Liver (tissue), 9 donors: Measurements from ENCODE around the gene ZNRD2. TPM values are rescaled to one million over a fixed set of nuclear protein-coding genes. Genes with fewer than 3 reads are reported as not detected.

ENCODE experiments used
- DNase-seq: peaks from one replicate; pipeline ENCODE4 v3.0.0-alpha.2; 2017; ENCODE audit warnings: low spot score
- H3K27ac ChIP-seq, 2 donors: one replicate each; pipeline ENCODE4 v1.7.0; 2013; ENCODE audit warnings: inconsistent platforms in 2 of 2, low read length in 2 of 2, control low read depth in 1 of 2, low read depth in 1 of 2, mild to moderate bottlenecking in 1 of 2
- H3K27me3 ChIP-seq, 4 donors: one replicate each; pipeline versions ENCODE4 v1.6.1 to v1.7.0; 2013; ENCODE audit warnings: low read length in 3 of 4, inconsistent platforms in 1 of 4, mild to moderate bottlenecking in 1 of 4, moderate library complexity in 1 of 4; ENCODE audit not compliant: control insufficient read depth in 4 of 4, insufficient read depth in 4 of 4
- H3K36me3 ChIP-seq, 4 donors: one replicate each; pipeline versions ENCODE4 v1.6.1 to v1.7.0; 2013; ENCODE audit warnings: low read length in 3 of 4, mild to moderate bottlenecking in 3 of 4, low read depth in 1 of 4, moderate library complexity in 1 of 4; ENCODE audit not compliant: control insufficient read depth in 4 of 4, insufficient read depth in 3 of 4
- H3K4me1 ChIP-seq, 4 donors: one replicate each; pipeline versions ENCODE4 v1.6.1 to v1.7.0; 2013; ENCODE audit warnings: low read length in 3 of 4, mild to moderate bottlenecking in 3 of 4, moderate library complexity in 1 of 4; ENCODE audit not compliant: control insufficient read depth in 4 of 4, insufficient read depth in 4 of 4
- H3K4me3 ChIP-seq, 3 donors: one replicate each; pipeline versions ENCODE4 v1.6.1 to v1.7.0; 2013; ENCODE audit warnings: low read length in 3 of 3, control low read depth in 1 of 3, low read depth in 1 of 3, mild to moderate bottlenecking in 1 of 3
- H3K9ac ChIP-seq, 2 donors: one replicate each; pipeline ENCODE4 v1.7.0; 2013; ENCODE audit warnings: low read length in 2 of 2, mild to moderate bottlenecking in 2 of 2, moderate library complexity in 2 of 2, control low read depth in 1 of 2, low read depth in 1 of 2
- H3K9me3 ChIP-seq, 4 donors: one replicate each; pipeline versions ENCODE4 v1.6.1 to v1.7.0; 2013; ENCODE audit warnings: low read length in 3 of 4; ENCODE audit not compliant: control insufficient read depth in 4 of 4
- ATF3 ChIP-seq: IDR thresholded peaks from 2 replicates; pipeline ENCODE4 v1.6.1; 2016; ENCODE audit warnings: antibody characterized with exemption
- CTCF ChIP-seq: fragments of 150-350 bp; IDR thresholded peaks from 2 replicates; pipeline ENCODE4 v1.5.1; 2017; ENCODE audit warnings: improper control_type of control experiment, low read depth, low read length; ENCODE audit not compliant: missing input control
- EGR1 ChIP-seq, 2 donors: IDR thresholded peaks; 2 replicates each; pipeline ENCODE4 v1.6.1; 2016 to 2018; ENCODE audit warnings: antibody characterized with exemption in 2 of 2, low read depth in 2 of 2
- FOXA1 ChIP-seq: IDR thresholded peaks from 2 replicates; pipeline ENCODE4 v1.6.1; 2016; ENCODE audit warnings: antibody characterized with exemption
- FOXA2 ChIP-seq: IDR thresholded peaks from 2 replicates; pipeline ENCODE4 v1.6.1; 2016; ENCODE audit warnings: antibody characterized with exemption
- GABPA ChIP-seq, 2 donors: IDR thresholded peaks in 1 of 2; conservative IDR thresholded peaks in 1 of 2; 2 replicates each; pipeline ENCODE4 v1.6.1; 2016; ENCODE audit warnings: antibody characterized with exemption in 2 of 2, mild to moderate bottlenecking in 1 of 2, moderate library complexity in 1 of 2
- HNF4A ChIP-seq, 2 donors: conservative IDR thresholded peaks; 2 replicates each; pipeline ENCODE4 v1.6.1; 2016; ENCODE audit warnings: antibody characterized with exemption in 2 of 2, mild to moderate bottlenecking in 2 of 2
- HNF4G ChIP-seq: IDR thresholded peaks from 2 replicates; pipeline ENCODE4 v1.6.1; 2016; ENCODE audit warnings: antibody characterized with exemption
- JUND ChIP-seq, 2 donors: IDR thresholded peaks; 2 replicates each; pipeline ENCODE4 v1.6.1; 2016; ENCODE audit warnings: antibody characterized with exemption in 2 of 2
- NR2F2 ChIP-seq: IDR thresholded peaks from 2 replicates; pipeline ENCODE4 v1.6.1; 2016; ENCODE audit warnings: antibody characterized with exemption
- RAD21 ChIP-seq, 2 donors: IDR thresholded peaks; 2 replicates each; pipeline ENCODE4 v1.6.1; 2016; ENCODE audit warnings: antibody characterized with exemption in 2 of 2, mild to moderate bottlenecking in 2 of 2
- REST ChIP-seq: IDR thresholded peaks from 2 replicates; pipeline ENCODE4 v1.6.1; 2016; ENCODE audit warnings: antibody characterized with exemption, mild to moderate bottlenecking
- RXRA ChIP-seq, 2 donors: IDR thresholded peaks; 2 replicates each; pipeline ENCODE4 v1.6.1; 2017 to 2018; ENCODE audit warnings: antibody characterized with exemption in 2 of 2, mild to moderate bottlenecking in 1 of 2
- SP1 ChIP-seq: IDR thresholded peaks from 2 replicates; pipeline ENCODE4 v1.6.1; 2018; ENCODE audit warnings: antibody characterized with exemption, mild to moderate bottlenecking
- TAF1 ChIP-seq: conservative IDR thresholded peaks from 2 replicates; pipeline ENCODE4 v1.6.1; 2016; ENCODE audit warnings: antibody characterized with exemption, mild to moderate bottlenecking
- YY1 ChIP-seq: IDR thresholded peaks from 2 replicates; pipeline ENCODE4 v1.6.1; 2016; ENCODE audit warnings: antibody characterized with exemption, mild to moderate bottlenecking
- ZBTB33 ChIP-seq: IDR thresholded peaks from 2 replicates; pipeline ENCODE4 v1.6.1; 2016; ENCODE audit warnings: antibody characterized with exemption
- WGBS: extraction: QIAGEN DNeasy Blood & Tissue Kit; methylation state at CpG from one replicate; pipeline ENCODE4 v1.1.7; 2013; 5-methylcytosine and 5-hydroxymethylcytosine counted together
- polyA plus RNA-seq, 2 donors: library from polyadenylated mRNA; stranded (reverse) in 1 of 2; unstranded in 1 of 2; fragments of 200-250 nt in 1 of 2; fragments of >200 nt in 1 of 2; fragmentation: Nextera tagmentation in 1 of 2; extraction: Ambion mirVana in 1 of 2; gene quantifications; one replicate each; pipeline versions ENCODE4 v1.2.1 to v1.2.3, GENCODE V29; 2013 to 2015
- total RNA-seq, 2 donors: library from RNA; depleted of rRNA; stranded (reverse); fragments of >200 nt; gene quantifications; one replicate each; pipeline ENCODE4 v1.2.3, GENCODE V29; 2014
- donor health status: healthy.
- donor health status: healthy.
- donor health status: healthy.
- donor health status: healthy.
- donor health status: healthy.

ZNRD2 gene
- total and polyA plus RNA-seq, 4 donors, result 18.2 to 39.5 (median 28.0) TPM

GRCh38 chr11:65612691-65613090, 42.4 kb downstream of the ZNRD2 start:
- Histone ChIP-seq H3K4me3 (peak overlapping the region; percentile 80 to 90 (median 83)), H3K4me1 (peaks cover 15 to 62% (median 47%) of the 10 kb centered on the region in 4 donors), H3K9me3 (no peaks in the 10 kb centered on the region), H3K27ac (peak overlapping the region; percentile 60 to 96), H3K9ac (peak overlapping the region in 1 of 2 donors; percentile 69), H3K27me3 (no peaks in the 10 kb centered on the region), H3K36me3 (peaks cover 0 to 16% (median 2%) of the 10 kb centered on the region in 4 donors)
- 50% methylated on average over 7 of the region's 7 CpGs for WGBS
- no peak for DNase-seq
- TF ChIP-seq CTCF (no peak), FOXA2 (no peak), FOXA1 (no peak), HNF4A (conservative IDR thresholded peaks at IDR 0.05) (no peak), SP1 (no peak), EGR1 (IDR thresholded peaks at IDR 0.05; ENCODE audit: low read depth in 2 of 2) (no peak), TAF1 (no peak)

GRCh38 chr11:65613091-65613928, 43.0 kb downstream of the ZNRD2 start:
- H3K36me3 ChIP-seq, result peaks cover 3 to 13% (median 6%) of the 10 kb centered on the region in 4 donors
- no peak for DNase-seq
- WGBS, result 13% methylated on average over 43 of the region's 43 CpGs

More at GRCh38 chr11:65613091-65613928, 43.0 kb downstream of the ZNRD2 start:
- Histone ChIP-seq H3K27me3 (no peaks in the 10 kb centered on the region), H3K27ac (peak overlapping the region; percentile 60 to 96), H3K9ac (peak overlapping the region; percentile 64 to 76), H3K4me1 (peaks cover 15 to 60% (median 47%) of the 10 kb centered on the region in 4 donors), H3K4me3 (peak overlapping the region; percentile 80 to 90 (median 83)), H3K9me3 (no peaks in the 10 kb centered on the region)
- TF ChIP-seq TAF1, result no peak
- TF ChIP-seq HNF4A (conservative IDR thresholded peaks at IDR 0.05), result no peak
- no peak for TF ChIP-seq EGR1 (IDR thresholded peaks at IDR 0.05; ENCODE audit: low read depth in 2 of 2)
- no peak for TF ChIP-seq RXRA (IDR thresholded peaks at IDR 0.05)
- no peak for TF ChIP-seq YY1
- no peak for TF ChIP-seq ATF3
- TF ChIP-seq HNF4G, result no peak
- TF ChIP-seq ZBTB33, result no peak
- no peak for TF ChIP-seq GABPA (IDR thresholded peaks at IDR 0.05 in 1 of 2, conservative IDR thresholded peaks at IDR 0.05 in 1 of 2)
- TF ChIP-seq SP1, result no peak
- TF ChIP-seq NR2F2, result no peak
- no peak for TF ChIP-seq FOXA1
- no peak for TF ChIP-seq JUND (IDR thresholded peaks at IDR 0.05)
- TF ChIP-seq RAD21 (IDR thresholded peaks at IDR 0.05), result no peak
- no peak for TF ChIP-seq REST
- TF ChIP-seq CTCF, result no peak
